H9 (cell line): ENCODE results near the gene NELFCD. TPM values are rescaled to one million over a fixed set of nuclear protein-coding genes. Genes with fewer than 3 reads are reported as not detected.

ENCODE experiments used
- DNase-seq: peaks from one replicate; pipeline ENCODE4 v3.0.0-alpha.2; 2017
- H2AFZ ChIP-seq: one replicate; pipeline ENCODE4 v1.6.1; 2013; ENCODE audit warnings: mild to moderate bottlenecking, low read length, control low read depth, moderate library complexity
- H2AK5ac ChIP-seq: 2 replicates; pipeline ENCODE4 v1.6.1; 2013; ENCODE audit warnings: low read length, control low read depth, mixed read lengths; ENCODE audit not compliant: insufficient read length
- H2BK120ac ChIP-seq: one replicate; pipeline ENCODE4 v1.6.1; 2013; ENCODE audit warnings: low read depth, mild to moderate bottlenecking, low read length, control low read depth, inconsistent platforms; ENCODE audit not compliant: poor library complexity, severe bottlenecking
- H2BK12ac ChIP-seq: 2 replicates; pipeline ENCODE4 v1.6.1; 2013; ENCODE audit warnings: low read length, control low read depth, mixed read lengths, low read depth; ENCODE audit not compliant: insufficient read length
- H2BK15ac ChIP-seq: 2 replicates; pipeline ENCODE4 v1.6.1; 2013; ENCODE audit warnings: low read depth, low read length, control low read depth
- H2BK20ac ChIP-seq: one replicate; pipeline ENCODE4 v1.6.1; 2013; ENCODE audit warnings: low read depth, mild to moderate bottlenecking, low read length, control low read depth, inconsistent platforms; ENCODE audit not compliant: poor library complexity, severe bottlenecking
- H2BK5ac ChIP-seq: 2 replicates; pipeline ENCODE4 v1.6.1; 2013; ENCODE audit warnings: low read length, control low read depth, mixed read lengths; ENCODE audit not compliant: insufficient read length
- H3K14ac ChIP-seq: 2 replicates; pipeline ENCODE4 v1.6.1; 2013; ENCODE audit warnings: low read length, control low read depth; ENCODE audit not compliant: insufficient read depth
- H3K18ac ChIP-seq: 2 replicates; pipeline ENCODE4 v1.6.1; 2013; ENCODE audit warnings: low read depth, mild to moderate bottlenecking, mixed read lengths, low read length, control low read depth; ENCODE audit not compliant: insufficient read length
- H3K23ac ChIP-seq: 2 replicates; pipeline ENCODE4 v1.6.1; 2013; ENCODE audit warnings: low read length, control low read depth, mixed read lengths, low read depth; ENCODE audit not compliant: insufficient read length
- H3K23me2 ChIP-seq: 2 replicates; pipeline ENCODE4 v1.6.1; 2013; ENCODE audit warnings: low read depth, mild to moderate bottlenecking, mixed read lengths, low read length, control low read depth; ENCODE audit not compliant: insufficient read length, poor library complexity, severe bottlenecking
- H3K27ac ChIP-seq: 2 replicates; pipeline ENCODE4 v1.5.1; 2013; ENCODE audit warnings: low read length, control low read depth, mixed read lengths, low read depth; ENCODE audit not compliant: insufficient read length
- H3K27me3 ChIP-seq: 2 replicates; pipeline ENCODE4 v1.6.1; 2013; ENCODE audit warnings: low read length, control low read depth, inconsistent platforms; ENCODE audit not compliant: insufficient read depth
- H3K4ac ChIP-seq: 2 replicates; pipeline ENCODE4 v1.6.1; 2013; ENCODE audit warnings: low read depth, mild to moderate bottlenecking, control low read depth, inconsistent platforms, low read length, moderate library complexity
- H3K4me1 ChIP-seq: 2 replicates; pipeline ENCODE4 v1.6.1; 2013; ENCODE audit warnings: low read length, control low read depth, inconsistent platforms; ENCODE audit not compliant: insufficient read depth
- H3K4me2 ChIP-seq: 2 replicates; pipeline ENCODE4 v1.6.1; 2013; ENCODE audit warnings: low read length, control low read depth, mixed read lengths; ENCODE audit not compliant: insufficient read length, insufficient read depth
- H3K56ac ChIP-seq: 2 replicates; pipeline ENCODE4 v1.6.1; 2013; ENCODE audit warnings: low read depth, mild to moderate bottlenecking, mixed read lengths, low read length, control low read depth; ENCODE audit not compliant: insufficient read length
- H3K79me1 ChIP-seq: 2 replicates; pipeline ENCODE4 v1.6.1; 2013; ENCODE audit warnings: low read depth, mild to moderate bottlenecking, moderate library complexity, low read length, control low read depth, inconsistent platforms; ENCODE audit not compliant: insufficient read depth, poor library complexity, severe bottlenecking
- H3K79me2 ChIP-seq: 2 replicates; pipeline ENCODE4 v1.6.1; 2013; ENCODE audit warnings: low read length, control low read depth, inconsistent platforms; ENCODE audit not compliant: insufficient read depth
- H3K9ac ChIP-seq: 2 replicates; pipeline ENCODE4 v1.6.1; 2013; ENCODE audit warnings: low read length, control low read depth, mixed read lengths; ENCODE audit not compliant: insufficient read length; ENCODE audit errors: extremely low read depth
- H3K9me3 ChIP-seq: one replicate; pipeline ENCODE4 v1.6.1; 2013; ENCODE audit warnings: low read depth, low read length, inconsistent platforms; ENCODE audit not compliant: control insufficient read depth
- H3T11ph ChIP-seq: one replicate; pipeline ENCODE4 v1.6.1; 2013; ENCODE audit warnings: mild to moderate bottlenecking, low read length, control low read depth, inconsistent platforms
- H4K20me1 ChIP-seq: one replicate; pipeline ENCODE4 v1.6.1; 2013; ENCODE audit not compliant: control insufficient read depth, insufficient read length, insufficient read depth
- H4K5ac ChIP-seq: 2 replicates; pipeline ENCODE4 v1.6.1; 2013; ENCODE audit warnings: low read depth, mild to moderate bottlenecking, mixed read lengths, low read length, control low read depth; ENCODE audit not compliant: insufficient read length
- H4K8ac ChIP-seq: replicated peaks from 2 replicates; pipeline ENCODE4 v1.6.1; 2013; ENCODE audit warnings: low read length, control low read depth, mixed read lengths, low read depth; ENCODE audit not compliant: insufficient read length
- H4K91ac ChIP-seq: 2 replicates; pipeline ENCODE4 v1.6.1; 2013; ENCODE audit warnings: low read depth, mild to moderate bottlenecking, moderate library complexity, mixed read lengths, low read length, control low read depth; ENCODE audit not compliant: insufficient read length
- H3K27ac Mint-ChIP-seq, 3 experiments: 2 replicates in 2 of 3; 3 replicates in 1 of 3; pipeline ENCODE4 v1.8.0; 2020 to 2021; ENCODE audit warnings: mixed read lengths in 3 of 3, mild to moderate bottlenecking in 1 of 3, moderate library complexity in 1 of 3
- H3K27me3 Mint-ChIP-seq: 2 replicates; pipeline ENCODE4 v1.8.0; 2021; ENCODE audit warnings: low read depth, mild to moderate bottlenecking, moderate library complexity, mixed read lengths
- H3K36me3 Mint-ChIP-seq, 3 experiments: 2 replicates in 2 of 3; 3 replicates in 1 of 3; pipeline ENCODE4 v1.8.0; 2020 to 2021; ENCODE audit warnings: low read depth in 3 of 3, mixed read lengths in 3 of 3; ENCODE audit not compliant: insufficient read depth in 1 of 3
- H3K4me1 Mint-ChIP-seq, 2 experiments: 2 replicates each; pipeline ENCODE4 v1.8.0; 2020; ENCODE audit warnings: mixed read lengths in 2 of 2
- H3K4me3 Mint-ChIP-seq, 2 experiments: 2 replicates in 1 of 2; 3 replicates in 1 of 2; pipeline ENCODE4 v1.8.0; 2020 to 2021; ENCODE audit warnings: mild to moderate bottlenecking in 2 of 2, mixed read lengths in 2 of 2, moderate library complexity in 1 of 2
- H3K9me3 Mint-ChIP-seq, 2 experiments: 2 replicates in 1 of 2; 3 replicates in 1 of 2; pipeline ENCODE4 v1.8.0; 2020; ENCODE audit warnings: mild to moderate bottlenecking in 2 of 2, mixed read lengths in 2 of 2, moderate library complexity in 1 of 2
- CTCF ChIP-seq: fragments of 200-600 bp; sonication (generic); conservative IDR thresholded peaks from 3 replicates; pipeline ENCODE4 v1.8.0; 2021; ENCODE audit warnings: antibody characterized with exemption, mild to moderate bottlenecking
- WGBS: extraction: QIAGEN DNeasy Blood & Tissue Kit; methylation state at CpG from one replicate; pipeline ENCODE4 v1.1.7; 2013; ENCODE audit warnings: missing lambda C conversion rate, low lambda C conversion rate, mixed read lengths; ENCODE audit not compliant: insufficient read length; ENCODE audit errors: extremely low coverage; 5-methylcytosine and 5-hydroxymethylcytosine counted together
- total RNA-seq: library from RNA; stranded (reverse); gene quantifications from 2 replicates; pipeline ENCODE4 v1.2.1, GENCODE V29; 2021

Gene NELFCD
- total RNA-seq, 1 experiment from 2014 or later, result 57.8 TPM

GRCh38 chr20:58990651-58991445, 9.8 kb downstream of the NELFCD start:
- no peaks in the 10 kb centered on the region for H3K79me1 ChIP-seq
- no peak overlapping the region for H3K4me3 Mint-ChIP-seq
- H2BK15ac ChIP-seq, result no peak overlapping the region
- no peaks in the 10 kb centered on the region for H3K4me1 ChIP-seq
- no peak overlapping the region for H3K18ac ChIP-seq
- H3K9me3 ChIP-seq, result no peaks in the 10 kb centered on the region
- no peak overlapping the region for H2BK12ac ChIP-seq
- H3K14ac ChIP-seq, result no peak overlapping the region
- no peak overlapping the region for H3K4ac ChIP-seq
- no peaks in the 10 kb centered on the region for H3K27me3 ChIP-seq
- H3K27ac ChIP-seq, result no peak overlapping the region
- H4K20me1 ChIP-seq, result no peaks in the 10 kb centered on the region
- no peak overlapping the region for H3K23ac ChIP-seq
- DNase-seq, result no peak
- no peak overlapping the region for H2BK5ac ChIP-seq
- no CpG with 5 or more reads among the region's 14 CpGs for WGBS
- H3K4me2 ChIP-seq, result no peak overlapping the region
- H2AFZ ChIP-seq, result no peak overlapping the region
- H3K9me3 Mint-ChIP-seq, result no peaks in the 10 kb centered on the region
- H3K27me3 Mint-ChIP-seq, result no peaks in the 10 kb centered on the region
- H3T11ph ChIP-seq, result no peak overlapping the region
- H3K4me1 Mint-ChIP-seq, result no peaks in the 10 kb centered on the region
- no peak overlapping the region for H3K9ac ChIP-seq
- H4K8ac ChIP-seq, result no peak overlapping the region
- no peaks in the 10 kb centered on the region for H3K23me2 ChIP-seq
- no peaks in the 10 kb centered on the region for H3K79me2 ChIP-seq
- H4K5ac ChIP-seq, result no peak overlapping the region
- peaks cover 49 to 96% (median 90%) of the 10 kb centered on the region in 3 experiments for H3K36me3 Mint-ChIP-seq
- H3K27ac Mint-ChIP-seq, result no peak overlapping the region
- H2BK120ac ChIP-seq, result no peak overlapping the region
- H3K56ac ChIP-seq, result no peak overlapping the region
- TF ChIP-seq CTCF, result no peak
- no peak overlapping the region for H2BK20ac ChIP-seq
- no peak overlapping the region for H2AK5ac ChIP-seq
- H4K91ac ChIP-seq, result no peak overlapping the region
